Right lobe of liver (tissue), 6 donors: ENCODE measurements around the gene ZNF722. TPM values are rescaled to one million over a fixed set of nuclear protein-coding genes. Genes with fewer than 3 reads are reported as not detected.
"Not testable (repeated sequence)": the region's sequence is repeated elsewhere in the genome, so short reads cannot be mapped to it uniquely, and the experiment has no call there.

Experiments used
- ATAC-seq, 4 donors: fragments of 200-7000 bp; cut with Tn5 transposase; one replicate each; pipeline ENCODE4 v1.9.1; 2020; ENCODE audit warnings: mild to moderate bottlenecking in 4 of 4, moderate library complexity in 4 of 4
- DNase-seq, 3 donors: peaks; one replicate each; pipeline ENCODE4 v3.0.0-alpha.2; 2020
- H3K27ac ChIP-seq, 3 donors: fragments of 200-600 bp; one replicate each; pipeline ENCODE4 v1.8.0; 2022
- H3K27me3 ChIP-seq, 2 donors: fragments of 200-600 bp; one replicate each; pipeline ENCODE4 v1.8.0; 2022
- H3K36me3 ChIP-seq, 4 donors: fragments of 200-600 bp; sonication (generic) in 1 of 4; one replicate each; pipeline versions ENCODE4 v1.5.1 to v1.8.0; 2017 to 2022; ENCODE audit warnings: control low read depth in 1 of 4
- H3K4me1 ChIP-seq, 4 donors: fragments of 200-600 bp; sonication (generic) in 1 of 4; one replicate each; pipeline versions ENCODE4 v1.5.1 to v1.8.0; 2017 to 2022; ENCODE audit warnings: control low read depth in 1 of 4
- H3K4me3 ChIP-seq, 3 donors: fragments of 200-600 bp; one replicate each; pipeline ENCODE4 v1.8.0; 2022
- H3K9me3 ChIP-seq, 4 donors: fragments of 200-600 bp; sonication (generic) in 1 of 4; one replicate each; pipeline versions ENCODE4 v1.5.1 to v1.8.0; 2017 to 2022; ENCODE audit warnings: control low read depth in 1 of 4
- POLR2A ChIP-seq: fragments of 450-650 bp; IDR thresholded peaks from one replicate; pipeline ENCODE4 v1.6.1; 2017; ENCODE audit warnings: antibody characterized with exemption, mild to moderate bottlenecking
- WGBS: methylation state at CpG from one replicate; pipeline ENCODE4 v1.1.6; 2018; ENCODE audit warnings: low coverage, low lambda C conversion rate; ENCODE audit not compliant: insufficient coverage; ENCODE audit errors: missing lambda C conversion rate; 5-methylcytosine and 5-hydroxymethylcytosine counted together
- intact Hi-C, 2 donors: fragments of 100-400 bp; cut with DNase I; formaldehyde crosslinking; loops; one replicate each; pipeline versions ENCODE4 v1.11.2 to v1.14.1; 2022
- long read RNA-seq: library from polyadenylated mRNA; unstranded; transcript quantifications from one replicate; pipeline ENCODE4 v2.0.0, GENCODE V29; 2019
- total RNA-seq, 6 experiments: library from RNA; depleted of rRNA in 2 of 6; stranded (reverse); fragments of >200 nt in 2 of 6; fragmentation: NEBNext Ultra II Directional in 3 of 6; extraction: Animal tissue kit (Norgen Biotek cat#: 25700) in 3 of 6; gene quantifications; one replicate each; pipeline versions ENCODE4 v1.1.0 to v1.2.4, GENCODE V29; 2016 to 2023
- TF ChIP-seq, protein P1 (sequence below), 4 donors: fragments of 200-600 bp in 3 of 4; fragments of 450-650 bp in 1 of 4; IDR thresholded peaks; one replicate each; pipeline versions ENCODE4 v1.5.1 to v1.8.0; 2016 to 2022; ENCODE audit warnings: antibody characterized with exemption in 4 of 4, mild to moderate bottlenecking in 2 of 4
- donor health status: DM: no; HTN: yes; CAD: no.
- donor health status: DM: no; HTN: no; CAD: no.
- donor health status: DM: no; HTN: no; CAD: no.
- donor health status: DM: no; HTN: yes; CAD: no.
- donor health status: DM: no; HTN: yes; CAD: no.

Gene ZNF722
- not detected for total RNA-seq
- long read RNA-seq, result 0 reads

DNA sequence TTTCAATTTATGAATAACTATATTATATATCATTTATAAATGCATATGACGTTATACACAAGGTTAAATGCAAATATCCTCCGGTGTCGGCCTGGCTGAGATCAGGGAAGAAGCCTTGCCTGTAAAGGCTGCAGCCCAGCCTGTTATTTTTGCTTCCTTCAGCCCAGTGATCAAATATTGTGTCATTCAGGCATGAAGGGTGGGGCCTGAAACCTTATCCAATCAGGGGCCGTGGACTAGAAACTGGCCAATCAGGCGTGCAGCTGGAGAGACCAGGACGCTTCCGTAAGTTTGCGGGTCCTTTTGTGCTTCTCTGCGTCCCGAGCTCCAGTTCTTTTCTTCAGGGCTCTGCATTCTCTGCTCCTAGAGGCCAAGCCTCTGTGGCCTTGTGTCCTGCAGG lies at the start of gene ZNF722:
Gene ZNF722 (plus strand): TSS at position 301 of the 400 bp plus-strand sequence. CDS start 113 bp downstream, outside the sequence.
- WGBS, result 78% methylated on average over 3 of the region's 10 CpGs
- Histone ChIP-seq H3K9me3 (no peaks in the 10 kb centered on the region), H3K27me3 (no peaks in the 10 kb centered on the region), H3K36me3 (no peaks in the 10 kb centered on the region), H3K27ac (no peak within 1 kb of the TSS), H3K4me1 (no peaks in the 10 kb centered on the region), H3K4me3 (no peak within 1 kb of the TSS)
- ATAC-seq, result no peak
- DNase-seq, result no peak
- intact Hi-C loops, result no loop called here
- TF ChIP-seq, protein P1, sequence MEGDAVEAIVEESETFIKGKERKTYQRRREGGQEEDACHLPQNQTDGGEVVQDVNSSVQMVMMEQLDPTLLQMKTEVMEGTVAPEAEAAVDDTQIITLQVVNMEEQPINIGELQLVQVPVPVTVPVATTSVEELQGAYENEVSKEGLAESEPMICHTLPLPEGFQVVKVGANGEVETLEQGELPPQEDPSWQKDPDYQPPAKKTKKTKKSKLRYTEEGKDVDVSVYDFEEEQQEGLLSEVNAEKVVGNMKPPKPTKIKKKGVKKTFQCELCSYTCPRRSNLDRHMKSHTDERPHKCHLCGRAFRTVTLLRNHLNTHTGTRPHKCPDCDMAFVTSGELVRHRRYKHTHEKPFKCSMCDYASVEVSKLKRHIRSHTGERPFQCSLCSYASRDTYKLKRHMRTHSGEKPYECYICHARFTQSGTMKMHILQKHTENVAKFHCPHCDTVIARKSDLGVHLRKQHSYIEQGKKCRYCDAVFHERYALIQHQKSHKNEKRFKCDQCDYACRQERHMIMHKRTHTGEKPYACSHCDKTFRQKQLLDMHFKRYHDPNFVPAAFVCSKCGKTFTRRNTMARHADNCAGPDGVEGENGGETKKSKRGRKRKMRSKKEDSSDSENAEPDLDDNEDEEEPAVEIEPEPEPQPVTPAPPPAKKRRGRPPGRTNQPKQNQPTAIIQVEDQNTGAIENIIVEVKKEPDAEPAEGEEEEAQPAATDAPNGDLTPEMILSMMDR (IDR thresholded peaks at IDR 0.05), result no peak
- TF ChIP-seq POLR2A, result no peak

DNA sequence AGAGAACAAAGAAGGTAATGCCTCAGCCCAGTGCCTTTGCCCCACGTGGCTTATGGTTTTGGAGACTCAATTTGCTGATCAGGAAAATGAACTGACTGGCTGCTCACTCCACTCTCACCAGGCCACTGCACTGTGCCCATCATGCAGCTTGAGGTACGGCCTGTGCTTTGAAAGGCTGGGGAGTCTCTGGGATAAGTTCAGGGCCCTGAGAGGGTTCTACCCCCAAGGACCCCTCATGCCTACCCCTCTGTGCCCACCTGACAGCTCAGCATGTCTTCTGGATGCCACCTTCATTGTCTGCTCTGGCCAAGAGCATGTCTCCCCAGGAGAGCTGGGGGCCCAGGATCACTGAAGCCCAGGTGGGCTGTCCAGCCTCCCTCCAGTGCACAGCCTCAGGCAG lies 45.5 kb upstream of the ZNF722 start:
- Histone ChIP-seq H3K27me3 (no peaks in the 10 kb centered on the region), H3K27ac (no peak overlapping the region), H3K9me3 (no peaks in the 10 kb centered on the region), H3K4me3 (no peak overlapping the region), H3K4me1 (no peaks in the 10 kb centered on the region), H3K36me3 (no peaks in the 10 kb centered on the region)
- TF ChIP-seq, protein P1 (IDR thresholded peaks at IDR 0.05), result no peak
- TF ChIP-seq POLR2A, result no peak
- ATAC-seq (peak in 1 of 4 donors; percentile 12), DNase-seq (no peak)
- intact Hi-C loops, result no loop called here
- 0% methylated on average over 1 of the region's 2 CpGs for WGBS

DNA sequence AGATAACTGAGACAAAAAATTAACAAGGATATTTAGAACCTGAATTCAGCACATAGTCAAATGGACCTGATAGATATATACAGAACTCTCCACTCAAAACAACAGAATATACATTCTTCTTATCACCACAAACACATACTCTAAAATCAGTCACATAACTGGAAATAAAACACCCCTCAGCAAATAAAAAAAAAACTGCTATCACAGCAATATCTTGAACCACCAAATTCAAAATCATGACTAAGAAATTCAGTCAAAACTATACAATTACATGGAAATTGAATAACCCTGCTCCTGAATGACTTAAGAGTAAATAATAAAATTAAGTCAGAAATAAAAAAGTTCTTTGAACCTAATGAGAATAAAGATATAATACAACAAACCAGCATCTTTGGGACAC lies 30.0 kb upstream of the ZNF722 start:
- TF ChIP-seq, protein P1 (IDR thresholded peaks at IDR 0.05), result no peak
- TF ChIP-seq POLR2A, result no peak
- Histone ChIP-seq H3K4me1 (no peaks in the 10 kb centered on the region), H3K27me3 (no peaks in the 10 kb centered on the region), H3K9me3 (no peaks in the 10 kb centered on the region), H3K27ac (no peak overlapping the region), H3K36me3 (no peaks in the 10 kb centered on the region), H3K4me3 (no peak overlapping the region)
- DNase-seq, result no peak
- no peak for ATAC-seq
- intact Hi-C loops, result no loop called here

DNA sequence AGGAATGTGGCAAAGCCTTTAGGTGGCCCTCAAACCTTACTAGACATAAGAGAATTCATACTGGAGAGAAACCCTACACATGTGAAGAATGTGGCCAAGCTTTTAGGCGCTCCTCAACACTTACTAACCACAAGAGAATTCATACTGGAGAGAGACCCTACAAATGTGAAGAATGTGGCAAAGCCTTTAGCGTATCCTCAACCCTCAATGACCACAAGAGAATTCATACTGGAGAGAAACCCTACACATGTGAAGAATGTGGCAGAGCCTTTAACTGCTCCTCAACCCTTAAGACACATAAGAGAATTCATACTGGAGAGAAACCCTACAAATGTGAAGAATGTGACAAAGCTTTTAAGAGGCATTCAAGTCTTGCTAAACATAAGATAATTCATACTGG lies 16.8 kb downstream of the ZNF722 start:
- H3K4me1 ChIP-seq, H3K27ac ChIP-seq, DNase-seq, H3K27me3 ChIP-seq, H3K4me3 ChIP-seq, H3K36me3 ChIP-seq, intact Hi-C loops, H3K9me3 ChIP-seq, ATAC-seq: not testable (repeated sequence)
- 43% methylated on average over 2 of the region's 2 CpGs for WGBS

DNA sequence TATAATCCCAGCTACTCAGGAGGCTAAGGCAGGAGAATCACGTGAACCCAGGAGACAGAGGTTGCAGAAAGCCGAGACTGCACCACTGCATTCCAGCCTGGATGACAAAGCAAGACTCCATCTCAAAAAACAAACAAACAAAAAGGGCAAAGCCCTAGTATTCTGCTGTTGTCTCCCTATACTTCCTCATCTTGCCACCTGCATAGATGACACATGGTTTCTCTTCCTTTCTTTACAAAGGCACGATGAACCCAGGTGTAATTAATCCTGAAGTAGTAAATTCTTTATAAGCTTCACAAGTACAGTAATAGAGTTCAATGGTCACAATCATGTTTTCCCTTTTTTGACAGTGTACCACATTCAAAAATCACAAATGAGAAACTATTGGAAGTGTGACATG lies 36.7 kb downstream of the ZNF722 start:
- 72% methylated on average over 3 of the region's 3 CpGs for WGBS
- no peaks in the 10 kb centered on the region for H3K36me3 ChIP-seq
- H3K27me3 ChIP-seq, result no peaks in the 10 kb centered on the region
- TF ChIP-seq, protein P1 (IDR thresholded peaks at IDR 0.05), result no peak
- TF ChIP-seq POLR2A, result no peak
- no peaks in the 10 kb centered on the region for H3K9me3 ChIP-seq
- ATAC-seq (no peak), DNase-seq (no peak)
- no peak overlapping the region for H3K27ac ChIP-seq
- H3K4me3 ChIP-seq, result no peak overlapping the region
- no peaks in the 10 kb centered on the region for H3K4me1 ChIP-seq
- intact Hi-C loops, result no loop called here
